Upper lobe of right lung (tissue), 1 donor: ENCODE data around the gene NFKB1. TPM values are rescaled to one million over a fixed set of nuclear protein-coding genes. Genes with fewer than 3 reads are reported as not detected.

ENCODE experiments used
- ATAC-seq: fragments of 200-7000 bp; cut with Tn5 transposase; one replicate; pipeline ENCODE4 v1.9.1; 2020; ENCODE audit warnings: mild to moderate bottlenecking, moderate library complexity
- DNase-seq: peaks from one replicate; pipeline ENCODE4 v3.0.0-alpha.2; 2020
- H3K27ac ChIP-seq: fragments of 200-600 bp; one replicate; pipeline ENCODE4 v1.8.0; 2022
- H3K27me3 ChIP-seq: fragments of 200-600 bp; one replicate; pipeline ENCODE4 v1.8.0; 2022; ENCODE audit warnings: mild to moderate bottlenecking
- H3K36me3 ChIP-seq: fragments of 200-600 bp; one replicate; pipeline ENCODE4 v1.8.0; 2022
- H3K4me1 ChIP-seq: fragments of 200-600 bp; one replicate; pipeline ENCODE4 v1.8.0; 2022
- H3K4me3 ChIP-seq: fragments of 200-600 bp; one replicate; pipeline ENCODE4 v1.8.0; 2022; ENCODE audit warnings: mild to moderate bottlenecking
- H3K9me3 ChIP-seq: fragments of 200-600 bp; one replicate; pipeline ENCODE4 v1.8.0; 2022
- CTCF ChIP-seq: fragments of 200-600 bp; IDR thresholded peaks from one replicate; pipeline ENCODE4 v1.8.0; 2022; ENCODE audit warnings: antibody characterized with exemption
- intact Hi-C: fragments of 100-400 bp; cut with DNase I; formaldehyde crosslinking; loops from one replicate; pipeline ENCODE4 v1.11.0; 2022
- total RNA-seq: library from RNA; stranded (reverse); fragmentation: NEBNext Ultra II Directional; extraction: Animal tissue kit (Norgen Biotek cat#: 25700); gene quantifications from one replicate; pipeline ENCODE4 v1.2.1, GENCODE V29; 2021
- donor health status: DM: no; HTN: yes; CAD: no; lungs with severe emphysema.

Gene NFKB1
- total RNA-seq, 1 donor from 2014 or later: 48.8 TPM

DNA sequence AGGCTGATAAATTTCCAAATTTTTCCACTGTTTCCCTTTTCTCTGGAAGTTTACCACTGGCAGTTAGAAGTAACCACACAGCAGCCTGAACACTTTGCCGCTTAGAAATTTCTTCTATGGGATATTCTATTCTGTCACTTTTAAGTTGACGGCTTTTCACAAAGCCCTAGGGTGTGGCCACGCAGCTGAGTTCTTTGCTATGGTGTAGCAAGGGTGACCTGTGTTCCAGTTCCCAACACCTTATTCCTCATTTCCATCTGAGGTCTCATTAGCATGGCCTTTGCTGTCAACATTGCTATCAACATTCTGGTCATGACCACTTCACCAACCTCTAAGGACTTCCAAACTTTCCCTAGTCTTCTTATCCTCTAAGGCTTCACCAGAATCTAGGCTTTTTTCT, 45.4 kb upstream of the NFKB1 start:
- TF ChIP-seq CTCF: no peak
- ATAC-seq (no peak), DNase-seq (no peak)
- intact Hi-C loops: no loop called here
- Histone ChIP-seq H3K27ac (no peak overlapping the region), H3K36me3 (no peaks in the 10 kb centered on the region), H3K4me1 (no peaks in the 10 kb centered on the region), H3K4me3 (no peak overlapping the region), H3K27me3 (no peaks in the 10 kb centered on the region), H3K9me3 (no peaks in the 10 kb centered on the region)

GRCh38 chr4:102466298-102466697, 34.9 kb upstream of the NFKB1 start:
- peak; percentile 51 for ATAC-seq
- no peaks in the 10 kb centered on the region for H3K4me1 ChIP-seq
- no peak overlapping the region for H3K4me3 ChIP-seq
- intact Hi-C loops: no loop called here
- no peaks in the 10 kb centered on the region for H3K27me3 ChIP-seq
- H3K9me3 ChIP-seq: no peaks in the 10 kb centered on the region
- no peak overlapping the region for H3K27ac ChIP-seq
- DNase-seq: no peak
- H3K36me3 ChIP-seq: no peaks in the 10 kb centered on the region
- no peak for TF ChIP-seq CTCF

DNA sequence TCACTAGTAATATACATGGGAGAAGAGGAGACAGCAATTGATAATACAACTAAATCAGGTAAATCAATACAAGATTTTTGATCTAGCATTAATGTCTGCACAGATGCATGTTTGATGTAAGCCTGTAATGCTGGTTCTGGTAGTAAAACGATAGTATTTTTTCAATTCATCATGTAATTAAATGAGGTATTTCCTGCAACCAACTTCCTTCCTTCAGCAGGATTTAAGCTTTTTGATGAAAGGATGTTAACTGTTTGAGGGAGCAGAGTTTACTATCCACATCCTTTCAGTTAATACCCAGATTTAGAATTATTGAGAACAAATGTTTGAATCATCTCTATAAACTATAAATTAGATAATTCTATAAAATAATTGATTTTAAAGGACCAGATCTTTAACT, 31.4 kb upstream of the NFKB1 start:
- Histone ChIP-seq H3K9me3 (no peaks in the 10 kb centered on the region), H3K27me3 (no peaks in the 10 kb centered on the region), H3K36me3 (no peaks in the 10 kb centered on the region), H3K27ac (no peak overlapping the region), H3K4me1 (no peaks in the 10 kb centered on the region), H3K4me3 (no peak overlapping the region)
- ATAC-seq: no peak
- TF ChIP-seq CTCF: no peak
- DNase-seq: no peak
- intact Hi-C loops: no loop called here

DNA sequence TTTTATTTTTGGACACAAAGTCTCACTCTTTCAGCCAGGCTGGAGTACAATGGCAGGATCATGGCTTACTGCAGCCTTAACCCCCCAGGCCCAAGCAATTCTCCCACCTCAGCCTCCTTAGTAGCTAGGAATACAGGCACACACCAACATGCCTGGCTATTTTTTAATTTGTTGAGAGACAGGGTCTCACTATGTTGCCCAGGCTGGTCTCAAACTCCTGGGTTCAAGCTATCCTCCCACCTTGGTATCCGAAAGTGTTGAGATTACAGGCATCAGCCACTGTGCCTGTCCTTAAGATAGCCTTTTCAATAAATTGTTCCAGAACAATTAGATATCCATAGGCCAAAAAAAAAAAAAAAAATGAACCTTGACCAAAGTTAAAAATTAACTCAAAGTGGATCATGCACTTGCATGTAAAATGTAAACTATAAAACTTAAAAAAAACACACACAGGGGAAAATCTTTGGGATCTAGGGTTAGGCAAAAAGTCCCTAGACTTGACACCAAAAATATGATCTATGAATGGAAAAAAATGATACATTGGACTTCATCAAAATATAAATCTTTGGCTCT, 28.6 kb upstream of the NFKB1 start:
- TF ChIP-seq CTCF: no peak
- H3K4me1 ChIP-seq: no peaks in the 10 kb centered on the region
- intact Hi-C loops: no loop called here
- H3K36me3 ChIP-seq: no peaks in the 10 kb centered on the region
- H3K9me3 ChIP-seq: no peaks in the 10 kb centered on the region
- ATAC-seq (no peak), DNase-seq (no peak)
- H3K4me3 ChIP-seq: no peak overlapping the region
- no peaks in the 10 kb centered on the region for H3K27me3 ChIP-seq
- no peak overlapping the region for H3K27ac ChIP-seq

DNA sequence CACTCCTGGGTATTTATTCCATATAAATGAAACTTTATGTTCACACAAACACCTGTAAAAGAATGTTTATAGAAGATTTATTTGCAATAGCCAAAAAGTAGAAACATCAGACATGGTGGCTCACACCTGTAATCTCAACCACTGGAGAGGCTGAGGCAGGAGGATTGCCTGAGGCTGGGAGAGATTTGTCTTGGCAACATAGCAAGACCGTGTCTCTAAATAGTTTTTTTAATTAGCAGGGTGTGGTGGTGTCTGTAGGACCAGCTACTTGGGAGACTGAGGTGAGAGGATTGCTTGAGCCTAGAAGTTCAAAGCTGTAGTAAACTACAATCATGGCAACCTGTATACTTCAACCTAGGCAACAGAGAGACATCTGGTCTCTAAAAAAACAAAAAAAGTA, 27.7 kb upstream of the NFKB1 start:
- DNase-seq (no peak), ATAC-seq (no peak)
- no peaks in the 10 kb centered on the region for H3K9me3 ChIP-seq
- no peak overlapping the region for H3K27ac ChIP-seq
- intact Hi-C loops: no loop called here
- TF ChIP-seq CTCF: no peak
- H3K36me3 ChIP-seq: no peaks in the 10 kb centered on the region
- H3K27me3 ChIP-seq: no peaks in the 10 kb centered on the region
- no peak overlapping the region for H3K4me3 ChIP-seq
- H3K4me1 ChIP-seq: no peaks in the 10 kb centered on the region
